HTERT RPE-1 (cell line): ENCODE results near the gene COL2A1.

ENCODE experiments used
- in situ Hi-C: fragments of 300-500 bp; cut with MboI; formaldehyde crosslinking; loops from 4 replicates; pipeline ENCODE4 v1.14.3; 2020; ENCODE audit warnings: low sequenced_read_pairs

COL2A1 gene

DNA sequence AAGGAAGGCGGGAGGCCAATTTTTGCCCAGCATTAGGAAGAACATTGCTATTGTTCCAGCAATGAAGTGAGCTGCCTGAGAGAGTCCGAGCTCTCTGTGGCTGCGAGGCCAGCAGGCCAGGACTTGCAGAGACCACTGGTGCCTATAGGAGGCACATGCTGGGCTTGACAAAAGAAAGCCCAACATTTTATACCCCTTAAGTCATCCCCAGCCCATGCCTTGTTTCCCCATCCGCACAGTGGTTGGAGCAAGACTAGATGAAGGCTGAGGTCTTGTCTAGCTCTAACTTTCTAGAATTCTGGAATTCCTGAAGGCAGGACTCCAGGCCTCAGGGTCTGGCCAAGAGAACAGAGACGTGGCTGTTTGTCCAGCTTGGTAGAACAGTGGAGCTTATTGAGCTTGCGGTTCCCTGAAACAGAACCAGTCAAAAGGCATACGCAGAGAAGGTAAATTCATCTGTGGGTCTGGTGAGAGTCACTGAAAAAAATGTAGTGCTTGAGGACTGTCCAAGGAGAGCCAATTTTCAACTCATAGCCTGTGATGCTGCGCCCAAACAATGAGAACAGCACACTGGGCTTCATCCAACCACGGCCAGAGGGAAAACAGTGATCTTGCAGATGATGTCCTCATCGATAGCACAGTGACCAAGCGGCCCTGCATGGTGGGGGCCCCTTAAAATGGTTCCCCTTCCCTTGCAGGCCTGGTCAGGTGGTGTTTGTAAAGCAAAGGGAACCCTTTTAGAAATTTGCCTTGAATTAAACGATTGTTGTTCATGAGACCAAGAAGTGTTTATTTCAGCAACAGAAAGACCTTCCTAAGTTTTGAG lies 27.1 kb upstream of the COL2A1 start:
- in situ Hi-C loops, result no loop called here

DNA sequence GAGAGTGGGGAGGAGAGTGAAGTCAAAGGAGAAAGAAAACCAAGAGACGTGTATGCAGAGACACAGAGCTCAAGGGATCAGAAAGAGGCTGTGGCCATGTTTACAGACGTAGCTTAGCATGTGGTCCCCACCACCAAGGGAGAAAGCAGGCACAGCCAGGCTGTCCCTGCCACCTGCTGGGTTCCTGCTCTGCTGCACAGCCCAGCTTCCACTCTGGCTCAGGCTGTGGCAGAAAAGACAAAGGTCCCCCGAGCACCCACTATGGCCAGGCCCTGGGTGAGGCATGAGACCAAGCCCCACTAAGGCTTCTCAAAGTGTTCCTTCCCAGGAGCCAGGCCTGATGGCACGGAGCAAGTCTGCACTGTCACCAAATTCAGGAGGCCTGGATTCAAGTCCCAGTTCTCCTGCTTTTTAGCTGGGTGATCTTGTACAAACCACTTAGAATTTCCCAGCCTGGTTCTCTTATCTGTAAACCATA lies 25.9 kb upstream of the COL2A1 start:
- in situ Hi-C loops, result no loop called here

DNA sequence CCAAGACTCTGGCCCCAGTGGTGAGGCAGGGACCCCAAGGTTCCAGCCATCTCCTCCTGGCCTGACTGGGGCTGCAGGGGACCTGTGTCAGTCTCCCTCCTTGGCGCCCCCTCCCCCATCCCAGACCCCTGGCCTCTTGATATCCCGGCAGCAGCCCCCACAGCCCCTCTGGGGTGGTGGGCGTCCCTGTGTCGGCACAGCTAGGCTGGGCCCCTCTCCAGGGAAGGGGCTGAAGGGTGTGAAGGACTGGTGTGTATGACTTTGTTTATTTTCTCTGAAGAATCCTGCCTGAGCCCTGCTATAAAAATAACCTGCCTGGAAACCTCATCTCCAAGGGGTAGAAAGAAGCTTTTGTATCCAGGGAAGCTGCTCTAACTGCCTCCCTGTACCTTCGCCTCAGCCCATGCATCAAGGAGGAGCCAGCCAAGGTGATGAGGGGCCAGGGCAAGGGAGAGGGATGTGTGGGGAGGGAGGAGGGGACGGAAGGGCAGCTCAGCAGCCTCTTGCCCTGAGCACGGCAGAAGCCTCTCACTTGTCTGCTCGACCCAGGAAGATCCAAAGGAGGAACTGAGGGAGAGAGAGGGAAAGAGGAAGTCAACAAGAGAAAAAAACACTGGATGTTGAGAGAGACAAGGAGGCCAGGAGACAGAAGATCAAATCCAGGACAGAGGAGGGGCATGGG lies 25.4 kb upstream of the COL2A1 start:
- in situ Hi-C loops, result no loop called here

DNA sequence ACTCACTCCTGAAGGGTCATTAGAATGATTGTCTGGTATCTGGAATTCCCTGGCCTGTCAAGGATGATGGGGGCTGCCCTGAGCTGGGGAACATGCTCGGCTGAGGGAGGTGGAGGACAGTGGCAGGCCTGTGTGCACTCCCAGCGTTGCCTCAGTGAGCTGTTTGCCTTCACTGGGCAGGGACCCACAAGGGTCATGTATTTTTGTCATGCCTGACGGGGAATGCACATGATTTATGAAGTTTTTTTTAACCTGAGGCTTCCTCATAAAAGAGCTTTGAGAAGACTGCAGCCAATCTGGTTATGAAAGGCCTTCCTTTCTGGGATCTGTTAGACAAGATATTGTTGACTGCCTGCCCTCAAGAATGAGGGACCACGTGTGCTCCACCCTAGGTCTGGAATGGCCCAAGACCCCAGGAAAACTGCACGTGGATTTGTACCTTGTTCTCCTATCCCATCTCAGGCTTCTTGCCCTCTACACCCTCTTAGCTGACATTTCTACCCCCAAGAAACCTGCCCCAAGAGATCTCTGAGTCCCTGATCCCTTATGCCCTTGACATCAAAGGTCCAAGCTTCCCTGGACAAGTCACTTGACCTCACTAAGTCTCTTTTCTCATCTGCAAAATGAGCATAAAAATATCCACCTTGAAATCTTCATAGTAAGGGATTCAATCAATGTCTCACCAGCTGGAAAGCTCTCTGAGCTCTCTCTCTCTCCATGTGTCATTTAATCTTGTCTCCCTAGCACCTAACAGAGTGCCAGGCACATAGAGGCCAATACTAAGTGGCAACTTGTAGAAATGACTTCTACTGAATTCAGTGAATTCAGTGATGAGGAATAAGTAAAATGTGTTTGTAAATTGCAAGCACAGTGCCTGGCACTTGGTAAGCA lies 24.5 kb upstream of the COL2A1 start:
- in situ Hi-C loops, result no loop called here

DNA sequence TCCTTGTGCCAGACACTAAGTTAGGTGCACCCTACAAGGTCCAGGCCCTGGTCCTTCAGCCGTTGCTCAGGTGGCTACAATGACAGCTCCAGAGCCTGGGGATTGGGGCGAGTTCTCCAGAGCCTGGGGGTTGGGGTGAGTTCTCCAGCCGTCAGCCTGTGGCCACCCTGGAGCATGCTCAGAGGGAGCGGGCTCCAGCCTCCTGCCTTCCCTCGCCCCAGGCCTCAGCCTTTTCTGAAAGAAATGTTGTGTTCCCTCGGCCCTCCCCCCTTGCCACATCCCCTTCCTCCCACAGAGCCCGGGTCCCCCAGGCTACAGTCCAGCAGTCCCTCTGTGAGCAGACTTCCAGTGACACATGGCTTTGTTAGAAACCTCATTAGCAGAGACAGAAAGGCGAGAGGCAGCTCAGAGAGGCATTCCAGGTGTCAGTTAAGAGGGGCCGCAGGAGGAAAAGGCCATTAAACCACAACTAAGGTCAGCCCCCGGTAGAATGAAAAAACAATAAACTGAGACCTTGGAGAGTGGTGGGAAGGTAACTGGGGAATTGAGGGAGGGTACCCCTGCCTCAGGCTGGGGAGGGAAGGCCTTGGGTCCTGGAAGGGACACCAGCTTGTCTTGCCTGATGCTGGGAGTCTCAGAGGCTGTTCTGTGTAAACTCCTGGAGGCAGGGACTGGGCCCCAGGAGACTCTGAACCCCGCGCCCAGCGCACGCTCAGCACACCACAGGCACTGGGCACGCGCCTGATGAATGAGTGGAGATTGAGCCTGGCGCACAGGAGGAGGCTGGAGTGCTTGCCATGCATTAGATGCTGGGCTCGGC lies 23.1 kb upstream of the COL2A1 start:
- in situ Hi-C loops, result no loop called here

DNA sequence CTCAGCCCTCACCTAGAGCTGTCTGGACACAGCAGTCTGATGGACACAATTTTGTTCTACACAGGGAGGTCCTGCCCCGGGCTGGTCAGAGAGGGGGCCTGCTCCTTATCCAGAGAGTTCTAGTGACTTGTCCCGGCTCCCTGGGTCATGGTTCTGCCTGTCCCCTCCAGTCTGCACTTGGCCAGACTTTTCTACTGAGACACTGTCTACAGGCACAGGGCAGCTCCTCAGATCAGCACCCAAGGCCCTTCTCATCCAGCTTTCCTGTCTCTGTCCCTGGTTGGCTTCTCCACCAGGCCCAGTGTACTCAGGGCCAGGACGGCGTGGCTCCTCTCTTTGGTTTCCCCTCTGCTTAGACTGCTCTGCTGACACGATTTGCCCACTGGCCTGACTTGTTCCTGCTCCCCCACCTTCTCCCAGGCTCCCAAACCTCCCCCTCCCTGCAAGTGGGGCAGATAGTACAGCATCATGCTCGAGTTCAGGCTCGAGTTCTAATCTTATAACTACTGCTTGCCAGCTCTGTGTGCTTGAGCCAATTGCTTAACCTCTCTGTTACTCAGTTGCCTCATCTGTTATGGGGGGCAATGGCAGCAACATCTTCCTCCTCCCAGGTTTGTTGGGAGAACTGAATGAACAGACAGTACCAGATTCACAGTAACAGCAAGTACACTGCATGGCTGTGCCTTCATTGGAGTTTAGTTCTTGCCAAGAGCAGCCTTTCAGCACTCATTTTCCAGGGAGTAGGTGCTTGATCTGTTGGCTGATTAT lies 22.0 kb upstream of the COL2A1 start:
- in situ Hi-C loops, result no loop called here

DNA sequence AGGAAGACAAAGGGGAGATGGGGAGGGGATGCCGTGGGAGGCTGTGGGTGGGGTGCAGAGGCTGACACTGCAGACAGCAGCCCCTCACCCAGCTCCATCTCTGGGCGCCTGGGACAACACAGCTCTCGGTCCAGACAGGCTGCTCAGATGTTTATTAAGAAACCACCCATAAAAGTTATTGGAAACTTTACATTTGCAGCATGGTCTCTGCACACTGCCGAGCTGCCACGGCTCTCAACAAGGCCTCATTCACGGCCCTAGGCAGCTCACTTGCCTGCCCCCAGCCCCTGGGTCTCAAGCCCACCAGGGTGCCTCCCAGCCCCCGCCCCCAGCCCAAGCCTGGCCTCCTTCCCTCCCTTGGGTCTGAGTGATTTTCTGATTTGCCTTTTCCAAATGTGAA lies 21.0 kb upstream of the COL2A1 start:
- in situ Hi-C loops, result no loop called here

DNA sequence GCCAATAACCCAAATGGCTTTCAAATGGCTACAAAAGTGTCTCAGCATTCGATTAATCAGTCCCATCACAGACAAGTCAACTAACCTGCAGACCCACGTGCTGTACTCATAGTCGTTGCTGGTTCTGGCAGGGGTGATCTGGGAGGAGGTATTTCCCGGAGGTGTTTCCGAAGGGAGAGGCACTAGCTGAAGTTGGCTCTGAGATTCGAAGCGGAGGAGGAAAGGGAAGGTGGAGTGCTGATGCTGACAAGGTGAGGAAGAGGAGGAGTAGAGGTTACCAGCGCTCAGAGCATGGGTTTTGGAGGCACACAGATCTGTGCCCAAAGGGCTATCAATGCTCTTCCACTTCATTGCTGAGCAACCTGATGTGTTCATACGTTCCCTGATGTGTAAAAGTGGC lies 20.5 kb upstream of the COL2A1 start:
- in situ Hi-C loops, result no loop called here

DNA sequence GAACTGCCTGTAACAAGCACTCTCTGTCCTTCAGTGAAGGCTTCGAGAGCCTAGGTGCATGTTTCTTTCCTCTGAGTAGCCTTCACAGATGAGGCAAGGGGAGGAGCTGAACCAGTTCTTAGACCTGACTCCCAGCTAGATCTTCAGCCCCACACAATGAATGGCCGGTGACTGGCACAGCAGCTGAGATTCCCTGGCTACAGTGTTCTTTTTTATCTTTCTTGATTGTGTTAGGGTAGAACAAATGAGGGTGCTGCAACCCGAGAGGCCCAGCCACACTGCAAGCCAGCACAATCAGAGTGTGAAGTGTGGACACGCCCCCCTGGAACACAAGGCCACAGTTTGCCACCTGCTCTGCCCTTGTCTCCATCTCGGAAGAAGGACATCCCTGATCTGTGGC lies 19.1 kb upstream of the COL2A1 start:
- in situ Hi-C loops, result no loop called here

DNA sequence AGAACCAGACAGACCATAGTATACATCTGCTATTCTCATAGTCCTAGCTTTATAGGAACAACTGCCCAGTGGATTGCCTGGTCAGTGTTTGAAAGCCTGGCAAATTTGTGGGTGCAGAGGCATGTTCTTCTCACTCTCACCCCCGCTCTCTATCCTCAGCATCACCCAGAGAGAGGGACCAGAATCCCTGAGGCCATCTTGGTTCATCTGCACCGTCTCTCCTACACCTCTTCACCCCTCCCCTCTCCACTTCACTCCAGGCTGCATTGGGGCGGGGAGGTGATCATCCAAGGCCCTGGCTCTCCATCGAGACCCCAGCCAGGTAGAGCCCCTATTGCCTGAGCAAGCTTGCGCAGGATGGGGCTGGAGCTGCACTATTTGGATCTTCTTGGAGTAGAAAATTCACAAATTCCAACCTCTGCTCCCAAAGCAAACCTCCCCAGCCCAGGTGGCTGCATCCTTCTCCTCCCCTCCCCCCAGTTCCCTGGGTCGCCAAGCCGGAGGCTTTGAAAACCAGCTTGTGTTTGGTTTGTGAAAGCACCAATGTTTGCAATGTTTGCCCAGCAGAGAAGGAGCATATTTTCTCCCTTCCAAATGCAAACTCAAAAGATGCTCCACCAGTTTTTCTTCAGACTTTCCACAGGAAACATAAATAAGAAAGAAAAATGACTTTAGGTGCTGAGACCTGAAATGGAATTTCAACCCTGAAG lies 18.6 kb upstream of the COL2A1 start:
- in situ Hi-C loops, result no loop called here

DNA sequence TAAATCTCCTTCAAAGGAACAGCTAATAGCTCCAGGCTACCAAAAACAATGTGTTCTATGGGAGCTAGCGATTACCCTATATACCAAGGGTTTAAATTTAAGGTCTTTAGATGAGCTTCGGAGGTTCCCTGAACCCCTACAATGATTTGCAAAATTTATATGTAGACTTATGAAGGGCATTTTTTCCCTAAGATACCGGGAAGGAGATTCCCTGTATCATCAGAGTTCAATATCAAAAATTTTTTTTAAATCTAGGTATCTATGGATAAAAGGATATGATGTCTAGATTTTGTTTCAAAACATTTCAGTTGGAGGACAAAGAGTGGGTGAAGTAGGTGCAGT lies 17.9 kb upstream of the COL2A1 start:
- in situ Hi-C loops, result no loop called here

DNA sequence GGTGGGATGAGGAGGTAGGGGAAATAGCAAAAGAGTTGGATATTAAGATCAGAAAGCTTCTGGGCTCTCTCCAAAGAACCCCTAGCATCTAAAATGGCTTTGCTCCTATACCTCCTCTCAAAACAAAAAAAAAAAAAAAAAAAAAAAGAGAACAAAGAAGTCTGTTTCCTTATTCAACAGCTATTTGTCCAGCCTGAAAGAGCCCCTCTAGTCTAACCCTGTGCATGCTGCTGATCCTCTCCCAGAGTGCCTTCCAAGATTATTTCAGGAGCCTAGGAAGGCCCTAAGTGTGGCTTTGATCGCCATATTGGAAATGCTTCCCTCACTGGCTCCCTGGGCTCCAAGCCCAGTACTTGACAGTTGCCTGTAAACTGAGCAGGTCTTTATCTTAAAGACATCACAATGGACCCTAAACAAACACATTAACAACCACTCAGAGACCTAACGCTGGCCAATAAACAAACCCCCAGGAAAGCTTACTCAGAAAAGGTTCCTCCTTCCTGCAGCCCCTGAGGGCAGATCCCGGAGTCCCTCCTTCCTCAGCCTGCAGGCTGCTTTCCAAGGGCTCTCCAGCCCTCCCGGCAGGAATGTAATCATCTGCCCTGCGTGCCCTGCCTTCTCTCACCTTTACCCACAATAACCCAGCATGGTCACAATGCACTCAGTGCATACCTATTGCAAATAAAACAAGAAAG lies 17.4 kb upstream of the COL2A1 start:
- in situ Hi-C loops, result no loop called here

DNA sequence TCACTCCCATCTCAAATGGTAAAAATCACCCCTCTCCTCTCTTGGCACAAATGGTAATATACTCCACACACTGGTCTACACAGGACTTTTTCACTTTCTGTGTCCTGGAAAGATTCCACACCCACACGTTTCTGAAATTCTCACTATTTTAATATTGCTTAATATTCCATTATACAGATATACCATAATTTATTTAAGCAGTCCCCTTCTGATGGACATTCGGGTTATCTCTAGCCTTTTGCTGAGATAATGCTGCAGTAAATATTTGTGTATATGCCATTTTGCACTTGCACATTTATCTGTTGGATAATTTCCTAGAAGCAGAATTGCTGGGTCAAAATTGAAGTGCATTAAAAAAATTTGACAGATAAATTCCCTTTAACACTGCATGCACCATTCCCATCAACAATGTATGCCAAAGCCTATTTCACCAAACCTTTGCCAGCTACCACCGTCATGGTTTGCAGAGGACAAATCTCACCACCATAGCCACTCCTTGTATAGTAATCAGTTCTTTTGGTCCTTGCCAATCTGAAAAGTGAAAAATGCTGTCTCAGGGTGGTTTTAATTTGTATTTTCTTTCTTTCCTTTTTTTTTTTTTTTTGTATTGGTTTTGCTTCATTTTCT lies 15.5 kb upstream of the COL2A1 start:
- in situ Hi-C loops, result no loop called here

DNA sequence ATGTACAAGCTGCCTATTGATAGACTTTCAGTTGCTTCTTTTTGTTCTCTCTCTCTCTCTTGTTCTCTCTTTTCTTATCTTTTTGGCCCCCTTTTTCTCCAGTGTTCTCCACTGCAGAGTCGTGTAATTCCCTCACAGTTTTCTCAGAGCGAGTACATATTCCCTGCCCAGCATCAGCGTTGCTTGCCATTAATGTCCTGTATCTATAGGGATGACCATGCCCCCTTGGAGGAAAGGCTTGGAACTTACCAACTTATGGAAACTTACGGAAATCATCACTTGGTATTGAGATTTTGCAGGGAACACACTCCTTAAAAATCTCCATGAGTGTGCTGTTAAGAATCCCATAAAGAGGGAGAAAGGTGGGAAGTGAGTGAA lies 14.3 kb upstream of the COL2A1 start:
- in situ Hi-C loops, result no loop called here

DNA sequence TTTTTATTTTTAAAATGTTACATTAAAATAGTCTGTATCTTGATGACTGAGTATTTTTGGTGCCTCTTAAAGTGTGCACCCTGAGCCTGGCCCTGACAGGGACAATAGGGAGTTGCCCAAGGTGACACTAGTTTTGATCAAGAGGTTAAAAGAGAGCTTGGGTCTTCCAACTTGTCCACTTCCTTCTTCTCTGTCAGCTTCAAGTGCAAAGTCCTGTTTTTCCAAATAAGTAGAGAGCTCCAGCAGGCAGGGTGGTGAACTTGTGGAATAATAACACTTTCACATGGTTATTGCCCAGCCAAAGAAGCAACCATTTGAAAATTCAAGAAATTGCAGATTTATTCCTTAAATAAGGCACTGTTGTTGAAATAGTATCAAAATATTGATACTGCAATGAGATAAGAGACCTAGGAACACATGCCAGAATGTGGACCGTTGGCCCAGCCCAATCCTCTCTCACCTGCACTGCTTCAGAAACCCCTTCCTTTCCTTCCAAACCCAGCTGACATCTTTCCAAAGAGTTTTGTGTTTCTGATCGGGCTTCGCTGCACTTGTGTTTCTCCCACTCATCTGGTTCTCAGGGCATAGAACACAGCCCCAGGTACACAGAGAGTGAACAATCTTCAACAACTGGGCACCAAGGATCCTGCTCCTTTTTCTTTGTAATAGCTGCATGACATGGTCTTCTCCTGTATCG lies 13.8 kb upstream of the COL2A1 start:
- in situ Hi-C loops, result no loop called here

DNA sequence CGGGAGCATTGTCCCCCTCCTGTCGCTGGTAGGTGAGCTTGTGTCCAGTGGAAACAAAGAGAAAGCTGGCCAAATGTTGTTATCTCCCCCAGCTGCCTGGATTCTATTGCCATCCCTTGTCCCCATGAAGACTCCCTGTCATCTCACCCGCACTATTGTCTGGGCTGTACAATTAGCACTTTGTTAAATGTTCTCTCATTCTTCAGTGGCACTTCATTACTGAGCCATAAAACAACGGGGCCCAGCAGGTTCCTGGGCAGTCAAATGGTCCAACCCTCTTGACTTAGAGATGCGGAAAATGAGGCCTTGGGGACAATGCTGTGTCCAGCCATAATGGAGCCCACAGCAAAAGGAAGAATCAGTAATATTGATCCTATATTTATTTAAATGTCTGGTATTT lies 13.2 kb upstream of the COL2A1 start:
- in situ Hi-C loops, result no loop called here

DNA sequence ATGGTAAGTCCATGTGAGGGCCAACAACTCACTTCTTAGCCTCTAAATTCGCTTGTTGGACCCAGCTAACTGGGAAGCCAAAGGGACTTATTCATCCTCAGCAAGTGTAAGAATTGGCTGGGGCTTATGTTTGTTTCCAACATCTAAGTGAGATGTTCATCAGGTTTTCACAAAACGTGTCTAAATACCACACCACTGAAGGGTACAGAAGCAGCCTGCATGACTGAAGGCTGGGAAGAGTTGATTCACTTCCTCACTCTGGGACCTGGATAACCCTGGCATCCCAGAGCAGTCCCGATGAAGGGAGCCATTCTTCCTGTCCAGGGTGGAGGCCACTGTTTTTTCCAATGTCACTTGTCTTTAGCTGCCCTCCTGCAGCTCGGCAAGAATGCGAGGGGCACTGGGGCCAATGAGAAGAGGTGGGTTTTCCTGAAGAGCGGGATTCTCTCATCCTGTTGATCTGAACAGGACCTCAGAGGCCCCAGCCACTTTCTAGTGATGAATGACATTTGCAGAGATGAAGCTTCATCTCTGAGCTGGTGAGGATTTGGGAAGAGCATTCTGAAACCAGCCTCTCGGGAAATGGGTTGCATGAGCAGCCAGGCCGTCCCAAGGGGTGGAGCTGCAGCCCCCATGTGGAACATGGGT lies 12.2 kb upstream of the COL2A1 start:
- in situ Hi-C loops, result no loop called here
